OCI-LY7 (cell line): ENCODE data around the gene MIPEP. TPM values are rescaled to one million over a fixed set of nuclear protein-coding genes. Genes with fewer than 3 reads are reported as not detected.

ENCODE experiments used
- BruUV-seq: library from RNA; stranded (reverse); fragments of 400-500 nt; replicated peaks from 2 replicates; lab custom pipeline; 2021; lab: Mats Ljungman, UMichigan
- CTCF ChIA-PET: fragments of 300-600 bp; sonication (Branson Sonifier 250); formaldehyde crosslinking; loops from one replicate; lab custom pipeline; 2022; ENCODE audit warnings: antibody characterized with exemption; ENCODE audit not compliant: unreplicated experiment; lab: Charles Lee
- POLR2A ChIA-PET: fragments of 300-600 bp; sonication (Branson Sonifier 250); formaldehyde crosslinking; loops from one replicate; lab custom pipeline; 2022; ENCODE audit warnings: antibody characterized with exemption; lab: Charles Lee
- DNase-seq: peaks from one replicate; pipeline ENCODE4 v3.0.0-alpha.2; 2015; ENCODE audit warnings: low spot score
- H2AFZ ChIP-seq: fragments of 200-600 bp; sonication (generic), shearing (Covaris generic); 2 replicates; pipeline ENCODE4 v1.6.1; 2014; ENCODE audit warnings: mild to moderate bottlenecking, antibody characterized with exemption, low read length, moderate library complexity
- H3K27ac ChIP-seq: fragments of 200-600 bp; sonication (generic); 2 replicates; pipeline ENCODE4 v1.5.1; 2014; ENCODE audit warnings: mixed run types, low read depth, mild to moderate bottlenecking, moderate library complexity, low read length, inconsistent platforms; ENCODE audit not compliant: poor library complexity, severe bottlenecking
- H3K36me3 ChIP-seq: fragments of 200-600 bp; sonication (generic); 2 replicates; pipeline ENCODE4 v1.6.1; 2014; ENCODE audit warnings: mild to moderate bottlenecking, antibody characterized with exemption, low read length, moderate library complexity, mixed read lengths; ENCODE audit not compliant: insufficient read depth
- H3K4me1 ChIP-seq: fragments of 200-600 bp; sonication (generic); 2 replicates; pipeline ENCODE4 v1.5.1; 2014; ENCODE audit warnings: mild to moderate bottlenecking, low read length; ENCODE audit not compliant: insufficient read depth, poor library complexity, severe bottlenecking
- H3K4me2 ChIP-seq: fragments of 200-600 bp; sonication (generic); 2 replicates; pipeline ENCODE4 v1.6.1; 2014; ENCODE audit warnings: mild to moderate bottlenecking, low read length
- H3K4me3 ChIP-seq: fragments of 200-600 bp; sonication (generic); 2 replicates; pipeline ENCODE4 v1.5.1; 2014; ENCODE audit warnings: mild to moderate bottlenecking, low read depth, low read length; ENCODE audit not compliant: poor library complexity, severe bottlenecking
- H3K79me2 ChIP-seq: fragments of 200-600 bp; sonication (generic); 2 replicates; pipeline ENCODE4 v1.6.1; 2016; ENCODE audit warnings: low read depth, mild to moderate bottlenecking, low read length, moderate library complexity, mixed read lengths; ENCODE audit not compliant: insufficient read depth
- H3K9me2 ChIP-seq: fragments of 200-600 bp; sonication (generic); 2 replicates; pipeline ENCODE4 v1.6.1; 2016; ENCODE audit warnings: mild to moderate bottlenecking, low read length, mixed read lengths; ENCODE audit not compliant: insufficient read depth
- H3K9me3 ChIP-seq: fragments of 200-600 bp; sonication (generic); 2 replicates; pipeline ENCODE4 v1.6.1; 2014; ENCODE audit warnings: mild to moderate bottlenecking, mixed run types, low read length, mixed read lengths
- H4K20me1 ChIP-seq: fragments of 200-600 bp; sonication (generic); 2 replicates; pipeline ENCODE4 v1.6.1; 2014; ENCODE audit warnings: mild to moderate bottlenecking, antibody characterized with exemption, low read length, moderate library complexity, mixed read lengths; ENCODE audit not compliant: insufficient read depth
- EZH2phosphoT487 ChIP-seq: fragments of 200-600 bp; sonication (generic); IDR thresholded peaks from 2 replicates; pipeline ENCODE4 v1.6.1; 2018; ENCODE audit warnings: low read depth, borderline replicate concordance, mild to moderate bottlenecking, mixed run types, antibody characterized with exemption, low read length, moderate library complexity, mixed read lengths
- intact Hi-C: fragments of 100-400 bp; cut with micrococcal nuclease; formaldehyde crosslinking; loops from one replicate; pipeline ENCODE4 v1.10.0; 2022; ENCODE audit not compliant: unreplicated experiment
- total RNA-seq, 2 experiments: library from RNA; depleted of rRNA in 1 of 2; stranded (reverse); fragments of >200 nt in 1 of 2; shearing (Covaris generic) in 1 of 2; gene quantifications; 2 replicates each; pipeline ENCODE4 v1.2.3, GENCODE V29; 2014 to 2022
- TF ChIP-seq, protein P1 (sequence below): fragments of 200-600 bp; sonication (generic); conservative IDR thresholded peaks from 2 replicates; pipeline ENCODE4 v1.5.1; 2014; ENCODE audit warnings: mild to moderate bottlenecking, antibody characterized with exemption, low read length, moderate library complexity, mixed read lengths

MIPEP gene
- total RNA-seq, 2 experiments from 2014 or later, result 13.5 to 15.7 TPM

DNA sequence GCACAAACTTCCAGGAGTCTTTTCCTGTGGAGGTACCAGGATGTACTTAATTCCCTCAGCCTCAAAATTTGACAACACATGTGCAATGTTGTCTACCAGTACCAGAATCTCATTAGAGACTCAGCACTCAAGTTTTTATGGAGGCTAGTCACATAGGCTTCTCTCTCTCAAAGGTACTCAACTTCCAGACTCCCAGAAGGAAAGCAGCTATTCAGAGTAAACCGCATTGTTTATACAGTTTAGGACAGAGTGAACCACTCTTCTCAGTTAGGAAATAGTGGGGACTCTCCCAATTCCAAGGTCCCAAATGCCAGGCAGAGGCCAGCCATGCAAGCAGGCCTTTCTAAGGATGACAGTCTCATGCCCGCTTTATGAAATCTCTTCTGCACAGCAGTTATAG lies 16.6 kb upstream of the MIPEP start:
- H3K9me3 ChIP-seq, result no peaks in the 10 kb centered on the region
- TF ChIP-seq, protein P1, sequence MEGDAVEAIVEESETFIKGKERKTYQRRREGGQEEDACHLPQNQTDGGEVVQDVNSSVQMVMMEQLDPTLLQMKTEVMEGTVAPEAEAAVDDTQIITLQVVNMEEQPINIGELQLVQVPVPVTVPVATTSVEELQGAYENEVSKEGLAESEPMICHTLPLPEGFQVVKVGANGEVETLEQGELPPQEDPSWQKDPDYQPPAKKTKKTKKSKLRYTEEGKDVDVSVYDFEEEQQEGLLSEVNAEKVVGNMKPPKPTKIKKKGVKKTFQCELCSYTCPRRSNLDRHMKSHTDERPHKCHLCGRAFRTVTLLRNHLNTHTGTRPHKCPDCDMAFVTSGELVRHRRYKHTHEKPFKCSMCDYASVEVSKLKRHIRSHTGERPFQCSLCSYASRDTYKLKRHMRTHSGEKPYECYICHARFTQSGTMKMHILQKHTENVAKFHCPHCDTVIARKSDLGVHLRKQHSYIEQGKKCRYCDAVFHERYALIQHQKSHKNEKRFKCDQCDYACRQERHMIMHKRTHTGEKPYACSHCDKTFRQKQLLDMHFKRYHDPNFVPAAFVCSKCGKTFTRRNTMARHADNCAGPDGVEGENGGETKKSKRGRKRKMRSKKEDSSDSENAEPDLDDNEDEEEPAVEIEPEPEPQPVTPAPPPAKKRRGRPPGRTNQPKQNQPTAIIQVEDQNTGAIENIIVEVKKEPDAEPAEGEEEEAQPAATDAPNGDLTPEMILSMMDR, result no peak
- no peak for TF ChIP-seq EZH2phosphoT487
- no peak for DNase-seq
- H4K20me1 ChIP-seq, result no peaks in the 10 kb centered on the region
- no TSS peak for BruUV-seq
- intact Hi-C loops, result no loop called here
- H3K9me2 ChIP-seq, result no peaks in the 10 kb centered on the region
- H3K4me1 ChIP-seq, result no peaks in the 10 kb centered on the region
- H3K79me2 ChIP-seq, result no peaks in the 10 kb centered on the region
- no peak overlapping the region for H3K4me2 ChIP-seq
- H3K36me3 ChIP-seq, result no peaks in the 10 kb centered on the region
- H2AFZ ChIP-seq, result no peak overlapping the region
- ChIA-PET CTCF (no interaction called here), POLR2A (no interaction called here)
- H3K27ac ChIP-seq, result no peak overlapping the region
- H3K4me3 ChIP-seq, result no peak overlapping the region

DNA sequence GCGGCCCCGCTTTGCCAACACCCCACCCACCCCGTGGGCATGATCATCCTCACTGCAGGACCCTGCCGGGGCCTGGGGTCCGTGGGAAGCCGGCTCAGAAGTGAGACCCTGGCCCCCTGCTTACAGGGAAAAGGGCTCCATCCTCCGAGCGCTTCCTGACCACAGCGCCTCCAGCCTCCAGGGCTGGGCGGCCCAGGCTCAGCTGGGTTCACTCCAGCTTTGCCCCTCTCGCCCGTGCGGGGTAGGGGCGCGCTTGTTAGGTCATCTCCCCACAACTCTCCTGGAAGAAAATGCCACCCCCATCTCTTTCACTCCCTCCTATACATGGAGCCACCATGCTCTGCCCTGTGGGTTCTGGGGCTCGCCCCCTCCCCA lies 14.7 kb upstream of the MIPEP start:
- intact Hi-C loops, result no loop called here
- no TSS peak for BruUV-seq
- Histone ChIP-seq H3K27ac (no peak overlapping the region), H3K36me3 (no peaks in the 10 kb centered on the region), H2AFZ (no peak overlapping the region), H3K9me3 (no peaks in the 10 kb centered on the region), H4K20me1 (no peaks in the 10 kb centered on the region), H3K9me2 (no peaks in the 10 kb centered on the region), H3K4me1 (peaks cover 6% of the 10 kb centered on the region), H3K4me3 (no peak overlapping the region), H3K79me2 (no peaks in the 10 kb centered on the region), H3K4me2 (no peak overlapping the region)
- POLR2A ChIA-PET, result no interaction called here
- TF ChIP-seq EZH2phosphoT487, result no peak
- TF ChIP-seq, protein P1, result no peak
- CTCF ChIA-PET, result no interaction called here
- no peak for DNase-seq

DNA sequence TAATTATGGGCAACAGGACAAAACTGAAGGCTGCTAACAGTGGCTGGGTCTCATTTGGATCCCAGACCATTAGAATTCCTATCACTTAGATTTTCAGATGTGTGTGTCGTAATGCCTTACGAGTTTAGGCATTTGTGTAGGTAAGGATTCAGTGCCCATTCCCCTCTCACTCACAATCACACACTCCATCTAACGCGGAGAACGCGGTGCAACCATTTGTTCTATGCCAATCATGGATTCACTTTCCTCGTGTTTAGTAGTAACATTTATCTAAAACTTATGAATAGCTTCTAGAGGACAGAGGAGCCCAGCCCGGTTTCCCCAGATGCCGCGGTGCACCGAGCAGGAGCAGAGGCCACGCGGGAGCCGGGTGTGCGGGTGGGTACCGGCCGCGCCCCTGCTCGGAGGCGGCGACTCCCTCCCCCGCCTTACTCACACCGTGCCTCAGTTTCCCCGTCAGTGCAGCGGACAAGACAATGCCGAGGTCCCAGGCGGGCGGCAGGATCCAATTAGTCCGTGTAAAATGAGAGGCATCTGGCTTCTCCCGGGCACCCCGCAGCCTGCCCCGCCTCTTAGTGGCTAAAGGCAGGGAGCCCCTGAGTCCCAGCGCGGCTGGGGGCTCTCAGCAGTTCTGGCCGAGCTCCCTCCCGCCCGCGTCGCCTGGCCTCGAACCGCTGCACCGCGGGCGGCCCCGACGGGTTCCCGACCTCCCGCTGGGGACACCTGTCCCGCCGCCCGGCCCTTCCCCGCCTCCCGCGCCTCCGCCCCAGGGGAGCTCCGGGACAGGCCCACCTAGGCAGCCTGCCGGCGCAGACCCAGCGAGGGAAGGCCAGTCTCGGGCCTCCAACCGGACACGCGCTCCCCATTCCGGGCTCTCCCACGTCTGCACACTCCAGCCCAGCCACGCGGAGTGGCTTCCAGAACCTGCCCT lies 14.0 kb upstream of the MIPEP start:
- ChIA-PET POLR2A (no interaction called here), CTCF (no interaction called here)

More for the DNA sequence above, 14.0 kb upstream of the MIPEP start:
- H4K20me1 ChIP-seq, result no peaks in the 10 kb centered on the region
- no peak overlapping the region for H3K4me3 ChIP-seq
- no peak for DNase-seq
- H3K79me2 ChIP-seq, result no peaks in the 10 kb centered on the region
- no peak overlapping the region for H2AFZ ChIP-seq
- H3K9me2 ChIP-seq, result no peaks in the 10 kb centered on the region
- no peak overlapping the region for H3K4me2 ChIP-seq
- H3K9me3 ChIP-seq, result no peaks in the 10 kb centered on the region
- intact Hi-C loops, result no loop called here
- H3K4me1 ChIP-seq, result peaks cover 6% of the 10 kb centered on the region
- no TSS peak for BruUV-seq
- H3K27ac ChIP-seq, result no peak overlapping the region
- no peaks in the 10 kb centered on the region for H3K36me3 ChIP-seq
- TF ChIP-seq EZH2phosphoT487, result no peak
- TF ChIP-seq, protein P1, result no peak
